Caco-2 (cell line): ENCODE data around the gene DGKQ. TPM values are rescaled to one million over a fixed set of nuclear protein-coding genes. Genes with fewer than 3 reads are reported as not detected.

Experiments used
- BruUV-seq: library from RNA; stranded (reverse); fragments of 400-500 nt; replicated peaks from 2 replicates; lab custom pipeline; 2021; lab: Mats Ljungman, UMichigan
- CTCF ChIA-PET: fragments of 300-600 bp; sonication (Branson Sonifier 250); formaldehyde crosslinking; loops from one replicate; lab custom pipeline; 2022; ENCODE audit warnings: antibody characterized with exemption; lab: Charles Lee
- POLR2A ChIA-PET: fragments of 300-600 bp; sonication (Branson Sonifier 250); formaldehyde crosslinking; loops from one replicate; lab custom pipeline; 2022; ENCODE audit warnings: antibody characterized with exemption; lab: Charles Lee
- DNase-seq, 2 experiments: peaks; one replicate each; pipeline versions ENCODE4 v3.0.0 to v3.0.0-alpha.2; 2020 to 2022
- H3K27me3 ChIP-seq: replicated peaks from 2 replicates; pipeline ENCODE4 v1.6.0; 2011; ENCODE audit warnings: low read length; ENCODE audit not compliant: control insufficient read depth, insufficient read depth
- H3K36me3 ChIP-seq: 2 replicates; pipeline ENCODE4 v1.5.1; 2011; ENCODE audit warnings: low read length; ENCODE audit not compliant: control insufficient read depth, insufficient read depth
- H3K4me1 ChIP-seq: fragments of 250-450 bp; sonication (Bioruptor Pico); 2 replicates; pipeline ENCODE4 v1.5.1; 2020; ENCODE audit warnings: mild to moderate bottlenecking
- H3K4me3 ChIP-seq: 2 replicates; pipeline ENCODE4 v1.5.1; 2011; ENCODE audit warnings: low read depth, mild to moderate bottlenecking, control low read depth, low read length
- H3K9me3 ChIP-seq: fragments of 250-450 bp; sonication (Bioruptor Pico); 2 replicates; pipeline ENCODE4 v1.5.1; 2020; ENCODE audit warnings: mild to moderate bottlenecking, moderate library complexity
- H3K27ac Mint-ChIP-seq: one replicate; pipeline ENCODE4 v1.8.0; 2022; ENCODE audit warnings: mixed read lengths; ENCODE audit not compliant: unreplicated experiment
- H3K27me3 Mint-ChIP-seq: one replicate; pipeline ENCODE4 v1.8.0; 2022; ENCODE audit warnings: mixed read lengths; ENCODE audit not compliant: insufficient read depth, unreplicated experiment
- H3K36me3 Mint-ChIP-seq: one replicate; pipeline ENCODE4 v1.8.0; 2022; ENCODE audit warnings: mild to moderate bottlenecking, mixed read lengths; ENCODE audit not compliant: insufficient read depth, unreplicated experiment
- H3K4me1 Mint-ChIP-seq: one replicate; pipeline ENCODE4 v1.8.0; 2022; ENCODE audit warnings: low read depth, mixed read lengths; ENCODE audit not compliant: unreplicated experiment
- H3K4me3 Mint-ChIP-seq: one replicate; pipeline ENCODE4 v1.8.0; 2022; ENCODE audit warnings: mild to moderate bottlenecking, moderate library complexity, mixed read lengths; ENCODE audit not compliant: unreplicated experiment
- H3K9me3 Mint-ChIP-seq: one replicate; pipeline ENCODE4 v1.8.0; 2022; ENCODE audit warnings: mixed read lengths; ENCODE audit not compliant: unreplicated experiment
- CTCF ChIP-seq, 2 experiments: fragments of 200-600 bp in 1 of 2; IDR thresholded peaks; 1 replicate in 1 of 2; 2 replicates in 1 of 2; pipeline versions ENCODE4 v1.5.1 to v1.8.0; 2011 to 2022; ENCODE audit warnings: antibody characterized with exemption in 1 of 2, control low read depth in 1 of 2, inconsistent platforms in 1 of 2, low read depth in 1 of 2, low read length in 1 of 2, mild to moderate bottlenecking in 1 of 2, moderate library complexity in 1 of 2; ENCODE audit not compliant: insufficient read depth in 1 of 2, severe bottlenecking in 1 of 2, unreplicated experiment in 1 of 2
- intact Hi-C: fragments of 100-400 bp; cut with micrococcal nuclease; formaldehyde crosslinking; loops from one replicate; pipeline ENCODE4 v1.10.0; 2022; ENCODE audit not compliant: unreplicated experiment
- total RNA-seq: library from RNA; stranded (reverse); gene quantifications from 2 replicates; pipeline ENCODE4 v1.2.3, GENCODE V29; 2022

The DGKQ gene
- total RNA-seq, 1 experiment from 2014 or later = 14.1 TPM

- Histone ChIP-seq H3K4me1 (no peaks in the 10 kb centered on the region), H3K4me3 (no peak overlapping the region), H3K36me3 (no peaks in the 10 kb centered on the region; the same call in 1 of the 2 replicates), H3K27me3 (no peaks in the 10 kb centered on the region), H3K9me3 (no peaks in the 10 kb centered on the region)
- no peak overlapping the region for H3K4me3 Mint-ChIP-seq
- intact Hi-C loops = no loop called here
- no peak for TF ChIP-seq CTCF (IDR thresholded peaks at IDR 0.05; ENCODE audit: insufficient read depth in 1 of 2, low read depth in 1 of 2, low read length in 1 of 2, severe bottlenecking in 1 of 2, unreplicated experiment in 1 of 2)
- no peak overlapping the region for H3K27ac Mint-ChIP-seq
- H3K9me3 Mint-ChIP-seq = no peaks in the 10 kb centered on the region
- H3K36me3 Mint-ChIP-seq = peaks cover 14% of the 10 kb centered on the region
- CTCF ChIA-PET = no interaction called here
- POLR2A ChIA-PET = no interaction called here
- no peaks in the 10 kb centered on the region for H3K4me1 Mint-ChIP-seq
- no peaks in the 10 kb centered on the region for H3K27me3 Mint-ChIP-seq
- DNase-seq = no peak
- BruUV-seq = no TSS peak
These were observed 7.6 kb downstream of the DGKQ start for GRCh38 chr4:965766-966134.

- TF ChIP-seq CTCF (IDR thresholded peaks at IDR 0.05; ENCODE audit: insufficient read depth in 1 of 2, low read depth in 1 of 2, low read length in 1 of 2, severe bottlenecking in 1 of 2, unreplicated experiment in 1 of 2) = no peak
- intact Hi-C loops = no loop called here
- no peak overlapping the region for H3K4me3 Mint-ChIP-seq
- no peaks in the 10 kb centered on the region for H3K4me1 ChIP-seq
- no peaks in the 10 kb centered on the region for H3K4me1 Mint-ChIP-seq
- BruUV-seq = no TSS peak
- ChIA-PET CTCF (no interaction called here), POLR2A (no interaction called here)
- no peaks in the 10 kb centered on the region for H3K9me3 Mint-ChIP-seq
- H3K36me3 ChIP-seq = no peaks in the 10 kb centered on the region; the same call in 1 of the 2 replicates
- H3K4me3 ChIP-seq = no peak overlapping the region
- H3K27me3 Mint-ChIP-seq = no peaks in the 10 kb centered on the region
- H3K27me3 ChIP-seq = no peaks in the 10 kb centered on the region
- no peak overlapping the region for H3K27ac Mint-ChIP-seq
- H3K36me3 Mint-ChIP-seq = peaks cover 14% of the 10 kb centered on the region
- no peaks in the 10 kb centered on the region for H3K9me3 ChIP-seq
- no peak for DNase-seq
These were observed 8.2 kb downstream of the DGKQ start for GRCh38 chr4:965048-965765.

GRCh38 chr4:964346-965025, 8.9 kb downstream of the DGKQ start:
- Mint-ChIP-seq H3K4me1 (no peaks in the 10 kb centered on the region), H3K27me3 (no peaks in the 10 kb centered on the region), H3K27ac (no peak overlapping the region), H3K4me3 (no peak overlapping the region), H3K9me3 (no peaks in the 10 kb centered on the region), H3K36me3 (peaks cover 19% of the 10 kb centered on the region)
- BruUV-seq = no TSS peak
- ChIA-PET CTCF (no interaction called here), POLR2A (no interaction called here)
- no peak for TF ChIP-seq CTCF (IDR thresholded peaks at IDR 0.05; ENCODE audit: insufficient read depth in 1 of 2, low read depth in 1 of 2, low read length in 1 of 2, severe bottlenecking in 1 of 2, unreplicated experiment in 1 of 2)
- intact Hi-C loops = no loop called here
- no peaks in the 10 kb centered on the region for H3K27me3 ChIP-seq
- H3K4me1 ChIP-seq = no peaks in the 10 kb centered on the region
- H3K4me3 ChIP-seq = no peak overlapping the region
- H3K36me3 ChIP-seq = no peaks in the 10 kb centered on the region; the same call in 1 of the 2 replicates
- DNase-seq = no peak
- no peaks in the 10 kb centered on the region for H3K9me3 ChIP-seq
